ENCODE measurements around the gene SMPD4. TPM values are rescaled to one million over a fixed set of nuclear protein-coding genes. Genes with fewer than 3 reads are reported as not detected.
A peak's percentile ranks its signal among the peaks of the same experiment; 100 is the strongest.
"Not testable (repeated sequence)": the region's sequence is repeated elsewhere in the genome, so short reads cannot be mapped to it uniquely, and the experiment has no call there.

The SMPD4 gene
- total RNA-seq, 4 donors from 2014 or later: 27.3 to 46.3 (median 36.9) TPM

DNA sequence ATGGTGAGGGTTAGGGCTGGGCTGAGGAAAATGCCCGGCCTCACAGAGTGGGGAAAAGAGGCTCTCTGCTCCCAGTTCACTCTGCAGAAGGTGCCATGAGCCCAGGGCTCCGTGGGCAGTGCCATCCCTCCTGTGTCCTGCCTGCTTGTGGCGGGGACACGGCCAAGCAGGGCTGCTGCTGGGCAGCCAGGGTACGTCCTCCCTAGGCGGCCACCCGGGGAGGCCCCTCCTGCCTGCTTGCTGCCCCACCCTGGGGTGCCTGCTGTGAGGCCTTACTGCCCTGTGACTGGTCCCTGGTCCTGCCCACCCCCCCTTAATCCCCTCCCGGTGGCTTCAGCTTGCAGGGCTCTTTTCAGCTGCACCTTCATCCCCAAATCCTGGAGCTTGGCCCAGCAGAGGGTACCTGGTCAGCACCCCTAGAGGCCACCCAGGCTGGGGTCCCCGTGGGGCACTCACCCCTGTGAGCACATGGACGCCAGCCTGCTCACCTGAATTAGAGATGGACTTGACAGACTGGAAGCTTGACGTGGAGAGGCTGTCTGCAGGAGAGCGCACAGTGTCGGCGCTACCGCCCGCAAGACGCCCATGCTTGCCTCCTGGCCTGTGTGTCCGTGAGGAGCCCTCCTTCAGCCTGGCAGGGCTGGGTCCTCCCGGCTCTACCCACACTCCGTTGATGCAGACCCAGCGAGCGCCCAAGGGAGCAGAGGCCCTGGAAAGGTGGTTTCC is 39.6 kb downstream of the SMPD4 start:
- Histone ChIP-seq H3K27me3 (peaks cover 0 to 13% (median 0%) of the 10 kb centered on the region in 4 donors), H3K4me1 (peaks cover 0 to 17% (median 16%) of the 10 kb centered on the region in 4 donors)
- DNase-seq (ENCODE audit: extremely low spot score); H3K4me3 ChIP-seq; intact Hi-C loops (cut with DNase I); H3K36me3 ChIP-seq; H3K27ac ChIP-seq (replicated peaks in 1 of 4); H3K9me3 ChIP-seq: not testable (repeated sequence)
- WGBS: no CpG with 5 or more reads among the region's 22 CpGs

DNA sequence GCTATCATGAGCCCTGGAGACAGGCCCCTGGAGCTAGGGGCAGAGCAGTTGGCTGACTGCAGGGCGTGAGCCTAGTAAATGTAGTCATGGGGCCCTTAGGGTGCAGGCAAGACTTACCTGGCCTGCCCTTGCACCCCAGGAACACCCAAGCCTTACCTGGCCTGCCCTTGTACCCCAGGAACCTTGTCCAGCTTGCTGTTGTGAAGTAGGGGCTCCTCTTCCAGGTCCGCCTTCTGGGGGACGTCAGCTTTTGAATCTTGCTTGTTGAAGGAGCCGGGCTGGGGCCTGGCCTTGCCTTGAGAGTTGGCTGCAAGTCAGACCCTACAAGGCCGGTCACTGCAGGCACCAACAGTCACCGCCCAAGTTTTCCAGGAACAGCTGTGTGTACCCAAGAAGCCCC is 40.4 kb downstream of the SMPD4 start:
- intact Hi-C loops (cut with DNase I); DNase-seq (ENCODE audit: extremely low spot score): not testable (repeated sequence)
- no CpG with 5 or more reads among the region's 6 CpGs for WGBS

DNA sequence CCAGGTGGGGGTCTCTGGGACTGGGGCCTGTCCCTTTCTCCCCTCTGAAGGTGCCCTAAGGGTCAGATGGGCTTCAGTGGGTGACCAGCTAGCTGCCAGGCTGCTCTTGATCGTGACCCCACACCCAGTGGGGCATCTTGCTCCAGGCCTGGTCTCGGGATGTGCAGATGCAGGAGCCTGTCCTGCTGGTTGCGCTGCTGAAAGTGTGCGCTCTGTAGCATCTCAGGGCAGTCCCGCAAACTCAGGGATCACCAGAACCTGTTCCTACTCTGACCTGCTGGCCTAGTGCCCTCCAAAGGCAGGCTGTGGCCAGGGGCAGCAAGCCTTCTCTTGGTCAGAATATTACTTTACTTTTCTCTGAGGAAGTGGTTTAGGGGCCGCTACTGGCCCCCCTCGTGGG is 40.9 kb downstream of the SMPD4 start:
- Histone ChIP-seq H3K27me3 (peaks cover 0 to 13% (median 0%) of the 10 kb centered on the region in 4 donors), H3K4me1 (peaks cover 0 to 16% (median 15%) of the 10 kb centered on the region in 4 donors)
- intact Hi-C loops (cut with DNase I); DNase-seq (ENCODE audit: extremely low spot score); H3K27ac ChIP-seq (replicated peaks in 1 of 4); H3K9me3 ChIP-seq; H3K36me3 ChIP-seq; H3K4me3 ChIP-seq: not testable (repeated sequence)
- no CpG with 5 or more reads among the region's 7 CpGs for WGBS

More for the DNA sequence above, 40.4 kb downstream of the SMPD4 start:
- H3K9me3 ChIP-seq; H3K4me3 ChIP-seq; H3K36me3 ChIP-seq; H3K27ac ChIP-seq (replicated peaks in 1 of 4): not testable (repeated sequence)
- H3K27me3 ChIP-seq: peaks cover 0 to 13% (median 0%) of the 10 kb centered on the region in 4 donors
- H3K4me1 ChIP-seq: peaks cover 0 to 17% (median 16%) of the 10 kb centered on the region in 4 donors

DNA sequence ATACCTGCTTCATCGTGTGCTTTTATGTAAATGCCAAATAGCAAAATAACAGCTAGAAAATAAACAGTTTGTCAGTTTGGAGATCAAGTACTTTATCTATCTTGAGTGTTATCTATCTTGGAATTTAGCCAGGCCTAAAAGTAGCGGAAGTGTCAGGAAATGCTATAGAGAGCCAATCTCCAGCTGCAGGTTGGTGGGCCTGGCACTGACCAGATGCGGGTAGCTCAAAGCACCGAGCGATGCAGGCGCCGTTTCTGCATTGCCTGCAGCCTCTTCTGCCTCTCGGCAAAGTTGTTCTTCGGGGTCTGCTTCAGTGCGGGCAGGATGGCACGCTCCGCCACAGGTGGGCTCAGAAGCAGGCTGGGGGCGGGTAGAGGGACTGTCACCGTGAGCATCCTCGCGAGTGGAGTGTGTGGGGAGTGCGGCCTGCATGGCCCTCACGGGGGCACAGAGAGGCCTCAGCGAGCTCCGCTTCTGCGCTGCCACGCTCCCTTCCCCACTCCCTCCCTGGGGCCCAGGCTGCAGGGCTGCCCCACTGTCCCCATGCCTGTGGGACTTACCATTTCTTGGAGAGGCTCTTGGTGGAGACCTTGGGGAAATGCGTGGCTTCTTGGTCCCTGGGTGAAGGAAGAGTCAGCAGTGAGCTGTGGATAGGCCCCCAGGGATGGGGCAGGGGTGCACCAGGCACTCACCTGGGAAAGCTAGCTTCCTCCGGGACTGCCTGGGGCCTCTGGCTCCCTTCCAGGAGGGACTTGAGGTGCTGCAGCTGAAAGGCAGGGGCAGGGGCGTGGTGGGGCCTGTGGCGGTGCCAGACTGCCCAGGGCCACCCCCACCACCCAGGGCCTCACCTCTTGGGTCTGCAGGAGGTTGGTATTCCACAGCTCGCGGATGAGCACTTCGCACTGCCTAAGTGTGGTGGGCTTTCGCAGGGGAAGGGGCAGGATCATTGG is 41.8 kb downstream of the SMPD4 start:
- 86% methylated on average over 21 of the region's 30 CpGs for WGBS
- not testable (repeated sequence) for DNase-seq (ENCODE audit: extremely low spot score)
- peaks cover 0 to 13% (median 0%) of the 10 kb centered on the region in 4 donors for H3K27me3 ChIP-seq

DNA sequence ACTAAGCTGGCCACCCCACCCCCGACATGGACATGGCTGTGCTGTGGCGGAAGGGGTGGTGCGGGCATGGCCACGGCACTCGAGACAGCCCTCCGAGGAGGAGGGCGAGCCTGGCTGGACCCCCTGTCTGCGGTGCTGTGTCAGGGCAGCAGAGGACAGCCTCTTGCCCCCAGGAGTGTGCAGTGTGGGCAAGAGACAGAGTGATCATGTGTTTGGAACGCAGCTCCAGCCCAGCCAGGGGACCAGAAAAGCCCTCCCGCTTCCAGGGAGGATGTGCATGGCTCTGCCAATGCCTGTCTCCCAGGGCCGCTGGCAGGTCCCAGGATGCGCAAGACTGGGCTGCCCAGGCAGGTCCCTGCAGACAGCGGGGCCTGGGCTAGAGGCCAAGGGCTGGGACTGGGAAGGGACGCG is 42.6 kb downstream of the SMPD4 start:
- DNase-seq (ENCODE audit: extremely low spot score); H3K4me1 ChIP-seq; H3K9me3 ChIP-seq; H3K36me3 ChIP-seq; H3K4me3 ChIP-seq; intact Hi-C loops (cut with DNase I); H3K27ac ChIP-seq (replicated peaks in 1 of 4): not testable (repeated sequence)
- H3K27me3 ChIP-seq: peaks cover 0 to 10% (median 0%) of the 10 kb centered on the region in 4 donors
- WGBS: 100% methylated on average over 1 of the region's 15 CpGs

More for the DNA sequence above, 41.8 kb downstream of the SMPD4 start:
- H3K27ac ChIP-seq (replicated peaks in 1 of 4); intact Hi-C loops (cut with DNase I); H3K4me3 ChIP-seq; H3K9me3 ChIP-seq; H3K36me3 ChIP-seq: not testable (repeated sequence)
- H3K4me1 ChIP-seq: peaks cover 0 to 11% (median 10%) of the 10 kb centered on the region in 4 donors

DNA sequence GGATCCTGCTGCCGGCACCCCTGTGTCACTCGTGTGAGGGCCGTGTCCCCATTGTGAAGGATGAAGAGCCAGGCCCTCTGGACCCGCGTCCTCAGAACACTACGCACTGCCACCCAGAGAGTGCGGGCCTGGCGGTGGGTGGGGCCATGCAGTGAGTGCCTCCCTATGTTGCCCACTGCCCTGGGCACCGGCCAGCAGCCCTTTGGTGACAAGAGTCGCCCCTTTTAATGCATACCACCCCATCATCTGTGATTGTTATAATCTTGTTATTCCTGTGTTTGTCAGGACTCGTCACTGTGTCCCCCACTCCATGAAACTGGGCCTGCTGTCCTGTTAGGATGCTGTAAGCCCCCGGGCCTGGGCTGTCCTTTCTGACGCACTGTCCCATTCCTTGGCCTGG is 43.1 kb downstream of the SMPD4 start:
- H3K9me3 ChIP-seq; H3K4me1 ChIP-seq; H3K27me3 ChIP-seq; H3K4me3 ChIP-seq; H3K27ac ChIP-seq (replicated peaks in 1 of 4); H3K36me3 ChIP-seq; intact Hi-C loops (cut with DNase I); DNase-seq (ENCODE audit: extremely low spot score): not testable (repeated sequence)
- WGBS: 85% methylated on average over 8 of the region's 13 CpGs

DNA sequence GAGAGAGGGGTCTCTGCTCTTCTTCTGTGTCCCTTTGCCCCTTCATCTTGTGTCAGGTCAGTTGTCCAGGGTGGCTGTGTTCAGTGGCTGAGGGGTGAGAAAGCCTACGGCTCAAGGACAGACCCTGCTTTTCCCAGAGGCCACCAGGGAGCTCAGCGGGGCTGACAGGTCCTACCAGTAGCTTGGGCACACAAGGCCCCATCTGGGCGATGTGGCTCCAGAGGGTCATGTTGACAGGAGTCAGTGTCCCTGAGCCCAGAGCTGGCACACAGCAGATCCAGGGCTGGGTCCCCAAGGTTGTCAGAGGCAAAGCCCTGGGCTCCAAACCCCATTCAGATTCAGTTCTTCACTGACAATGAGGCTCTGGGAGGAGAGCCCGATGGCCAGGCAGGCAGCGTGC is 44.3 kb downstream of the SMPD4 start:
- H3K9me3 ChIP-seq; H3K4me1 ChIP-seq; intact Hi-C loops (cut with DNase I); H3K4me3 ChIP-seq; H3K27me3 ChIP-seq; H3K27ac ChIP-seq (replicated peaks in 1 of 4); H3K36me3 ChIP-seq: not testable (repeated sequence)
- WGBS: 60% methylated on average over 1 of the region's 5 CpGs
- peak; percentile 74 for DNase-seq (ENCODE audit: extremely low spot score)

DNA sequence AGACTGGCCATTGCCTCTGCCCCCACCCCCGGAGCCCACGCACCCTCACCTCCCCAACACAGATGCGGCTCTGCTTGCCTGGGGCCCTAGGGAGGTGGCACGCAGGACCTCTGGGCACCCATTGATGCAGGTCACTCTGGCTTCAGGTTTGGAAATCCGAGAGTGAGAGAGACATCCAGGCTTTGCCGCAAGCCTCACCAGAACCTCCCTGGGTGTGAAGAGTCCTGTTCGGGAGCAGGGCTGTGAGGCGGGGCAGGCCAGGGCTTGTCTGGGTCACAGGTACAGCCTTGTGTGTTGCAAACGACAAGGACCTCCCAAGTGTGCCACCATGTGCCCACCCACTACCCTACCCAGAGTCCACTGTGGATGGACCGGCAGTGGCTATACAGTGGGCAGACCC is 44.9 kb downstream of the SMPD4 start:
- H3K27ac ChIP-seq (replicated peaks in 1 of 4); H3K36me3 ChIP-seq; H3K4me1 ChIP-seq; intact Hi-C loops (cut with DNase I); DNase-seq (ENCODE audit: extremely low spot score); H3K27me3 ChIP-seq; H3K4me3 ChIP-seq; H3K9me3 ChIP-seq: not testable (repeated sequence)
- no CpG with 5 or more reads among the region's 10 CpGs for WGBS
